ENCODE data around the gene ANKMY1. TPM values are rescaled to one million over a fixed set of nuclear protein-coding genes. Genes with fewer than 3 reads are reported as not detected.

ANKMY1 gene
- total and polyA plus RNA-seq, 2 experiments from 2014 or later: 2.3 to 8.9 TPM

DNA sequence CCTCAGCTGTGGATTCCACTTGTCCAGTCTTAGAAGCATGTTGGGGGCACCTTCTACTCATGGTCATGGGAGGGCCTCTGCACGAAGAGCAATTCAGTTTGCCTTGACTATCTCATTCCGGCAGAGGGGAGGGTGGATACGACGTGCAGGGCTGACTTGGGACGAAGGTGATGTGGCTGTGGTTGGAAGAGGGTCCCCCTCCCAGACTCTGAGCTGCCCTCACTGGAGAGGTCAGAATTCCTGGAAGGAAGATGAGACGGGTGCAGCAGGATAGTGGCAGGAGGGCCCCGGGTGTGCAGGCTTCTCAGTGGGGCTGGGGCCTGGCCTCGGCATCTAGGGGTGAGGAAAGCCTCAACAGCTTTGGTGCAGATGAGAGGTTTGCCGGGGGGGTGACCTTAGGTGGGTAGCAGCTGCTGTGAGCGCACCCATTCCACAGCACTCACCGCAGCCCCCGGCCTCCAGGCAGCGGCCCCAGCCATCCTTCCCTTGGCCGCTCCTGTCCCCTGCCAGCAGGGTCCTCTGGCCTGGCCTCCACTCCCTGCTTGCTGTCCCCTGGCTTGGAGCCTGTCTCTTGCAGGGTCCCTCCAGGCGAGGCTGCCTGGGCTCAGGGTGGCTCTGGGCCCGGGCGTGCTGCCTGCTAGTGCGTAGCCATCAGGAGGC, 13.7 kb upstream of the ANKMY1 start:
- no peak for TF ChIP-seq CREB1 (CRISPR knock-in tag; IDR thresholded peaks at IDR 0.05; ENCODE audit: low read depth)
- TF ChIP-seq POLR2AphosphoS5 (IDR thresholded peaks at IDR 0.05; ENCODE audit: low read depth): no peak
- TF ChIP-seq JUNB (IDR thresholded peaks at IDR 0.05; ENCODE audit: unreplicated experiment): no peak
- TF ChIP-seq, protein P1, sequence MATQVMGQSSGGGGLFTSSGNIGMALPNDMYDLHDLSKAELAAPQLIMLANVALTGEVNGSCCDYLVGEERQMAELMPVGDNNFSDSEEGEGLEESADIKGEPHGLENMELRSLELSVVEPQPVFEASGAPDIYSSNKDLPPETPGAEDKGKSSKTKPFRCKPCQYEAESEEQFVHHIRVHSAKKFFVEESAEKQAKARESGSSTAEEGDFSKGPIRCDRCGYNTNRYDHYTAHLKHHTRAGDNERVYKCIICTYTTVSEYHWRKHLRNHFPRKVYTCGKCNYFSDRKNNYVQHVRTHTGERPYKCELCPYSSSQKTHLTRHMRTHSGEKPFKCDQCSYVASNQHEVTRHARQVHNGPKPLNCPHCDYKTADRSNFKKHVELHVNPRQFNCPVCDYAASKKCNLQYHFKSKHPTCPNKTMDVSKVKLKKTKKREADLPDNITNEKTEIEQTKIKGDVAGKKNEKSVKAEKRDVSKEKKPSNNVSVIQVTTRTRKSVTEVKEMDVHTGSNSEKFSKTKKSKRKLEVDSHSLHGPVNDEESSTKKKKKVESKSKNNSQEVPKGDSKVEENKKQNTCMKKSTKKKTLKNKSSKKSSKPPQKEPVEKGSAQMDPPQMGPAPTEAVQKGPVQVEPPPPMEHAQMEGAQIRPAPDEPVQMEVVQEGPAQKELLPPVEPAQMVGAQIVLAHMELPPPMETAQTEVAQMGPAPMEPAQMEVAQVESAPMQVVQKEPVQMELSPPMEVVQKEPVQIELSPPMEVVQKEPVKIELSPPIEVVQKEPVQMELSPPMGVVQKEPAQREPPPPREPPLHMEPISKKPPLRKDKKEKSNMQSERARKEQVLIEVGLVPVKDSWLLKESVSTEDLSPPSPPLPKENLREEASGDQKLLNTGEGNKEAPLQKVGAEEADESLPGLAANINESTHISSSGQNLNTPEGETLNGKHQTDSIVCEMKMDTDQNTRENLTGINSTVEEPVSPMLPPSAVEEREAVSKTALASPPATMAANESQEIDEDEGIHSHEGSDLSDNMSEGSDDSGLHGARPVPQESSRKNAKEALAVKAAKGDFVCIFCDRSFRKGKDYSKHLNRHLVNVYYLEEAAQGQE (IDR thresholded peaks at IDR 0.05; ENCODE audit: unreplicated experiment): no peak
- TF ChIP-seq EZH2phosphoT487 (IDR thresholded peaks at IDR 0.05; ENCODE audit: unreplicated experiment): no peak
- H3K4me3 Mint-ChIP-seq: no peak overlapping the region

GRCh38 chr2:240570531-240571313, 12.9 kb upstream of the ANKMY1 start:
- no peak overlapping the region for H3K4me3 Mint-ChIP-seq
- Histone ChIP-seq H3K27me3 (ENCODE audit: insufficient read depth) (peaks cover 32% of the 10 kb centered on the region), H2AFZ (no peak overlapping the region), H4K20me1 (replicated peaks; ENCODE audit: insufficient read depth) (no peaks in the 10 kb centered on the region; the same call in 1 of the 2 replicates), H3K4me3 (no peak overlapping the region), H3K4me1 (ENCODE audit: insufficient read depth) (peaks cover 7% of the 10 kb centered on the region; the same call in 1 of the 2 replicates), H3K9me2 (ENCODE audit: insufficient read depth) (no peaks in the 10 kb centered on the region), H3K27ac (ENCODE audit: low read depth) (no peak overlapping the region), H3K79me2 (replicated peaks; ENCODE audit: insufficient read depth) (no peaks in the 10 kb centered on the region), H3F3A (replicated peaks; ENCODE audit: low read depth) (peaks cover 7% of the 10 kb centered on the region; the same call in 1 of the 2 replicates), H3K36me3 (ENCODE audit: insufficient read depth) (no peaks in the 10 kb centered on the region), H3K4me2 (no peak overlapping the region)
- ATAC-seq (no peak), DNase-seq (ENCODE audit: low spot score) (no peak)
- no peaks in the 10 kb centered on the region for H3K9me3 Mint-ChIP-seq
- no peaks in the 10 kb centered on the region for H3K36me3 Mint-ChIP-seq (ENCODE audit: low read depth)
- H3K27ac Mint-ChIP-seq: no peak overlapping the region
- H3K4me1 Mint-ChIP-seq: peaks cover 14% of the 10 kb centered on the region
- peaks cover 37% of the 10 kb centered on the region for H3K27me3 Mint-ChIP-seq (ENCODE audit: insufficient read depth, low read depth, poor library complexity)
- TF ChIP-seq CTCF (conservative IDR thresholded peaks at IDR 0.05; ENCODE audit: low read depth in 2 of 2): no peak
- TF ChIP-seq EZH2phosphoT487 (IDR thresholded peaks at IDR 0.05; ENCODE audit: unreplicated experiment): no peak
- no peak for TF ChIP-seq ZNF114 (CRISPR knock-in tag; IDR thresholded peaks at IDR 0.05)
- no peak for TF ChIP-seq EZH2 (IDR thresholded peaks at IDR 0.05; ENCODE audit: low read depth, unreplicated experiment)

More for the DNA sequence above, 13.7 kb upstream of the ANKMY1 start:
- H3K4me3 ChIP-seq: no peak overlapping the region
- H3K36me3 ChIP-seq (ENCODE audit: insufficient read depth): no peaks in the 10 kb centered on the region
- no peaks in the 10 kb centered on the region for H3K9me2 ChIP-seq (ENCODE audit: insufficient read depth)
- Mint-ChIP-seq H3K27ac (no peak overlapping the region), H3K36me3 (ENCODE audit: low read depth) (no peaks in the 10 kb centered on the region), H3K27me3 (ENCODE audit: insufficient read depth, low read depth, poor library complexity) (peaks cover 34% of the 10 kb centered on the region), H3K4me1 (peaks cover 9% of the 10 kb centered on the region), H3K9me3 (no peaks in the 10 kb centered on the region)
- DNase-seq (ENCODE audit: low spot score) (no peak), ATAC-seq (no peak)
- H3K79me2 ChIP-seq (replicated peaks; ENCODE audit: insufficient read depth): no peaks in the 10 kb centered on the region
- peaks cover 32% of the 10 kb centered on the region for H3K27me3 ChIP-seq (ENCODE audit: insufficient read depth)
- H3K27ac ChIP-seq (ENCODE audit: low read depth): no peak overlapping the region
- H2AFZ ChIP-seq: no peak overlapping the region
- peaks cover 3% of the 10 kb centered on the region; the same call in 1 of the 2 replicates for H3K4me1 ChIP-seq (ENCODE audit: insufficient read depth)
- peaks cover 7% of the 10 kb centered on the region; the same call in 1 of the 2 replicates for H3F3A ChIP-seq (replicated peaks; ENCODE audit: low read depth)
- H4K20me1 ChIP-seq (replicated peaks; ENCODE audit: insufficient read depth): no peaks in the 10 kb centered on the region; the same call in 1 of the 2 replicates
- no peak overlapping the region for H3K4me2 ChIP-seq
